Sigmoid colon (tissue), 7 donors: Measurements from ENCODE around the gene GALNT6. TPM values are rescaled to one million over a fixed set of nuclear protein-coding genes. Genes with fewer than 3 reads are reported as not detected.

Experiments
- DNase-seq: peaks from one replicate; pipeline ENCODE4 v3.0.0-alpha.2; 2019
- H3K27ac ChIP-seq, 4 donors: fragments of 200-600 bp; sonication (generic); one replicate each; pipeline ENCODE4 v1.5.1; 2016 to 2019; ENCODE audit warnings: mild to moderate bottlenecking in 1 of 4
- H3K27me3 ChIP-seq, 3 donors: fragments of 200-600 bp; sonication (generic); one replicate each; pipeline ENCODE4 v1.5.1; 2019; ENCODE audit warnings: mild to moderate bottlenecking in 1 of 3
- H3K36me3 ChIP-seq, 4 donors: fragments of 200-600 bp; sonication (generic); one replicate each; pipeline ENCODE4 v1.5.1; 2016 to 2019
- H3K4me1 ChIP-seq, 4 donors: fragments of 200-600 bp; sonication (generic); one replicate each; pipeline ENCODE4 v1.5.1; 2017 to 2019
- H3K4me3 ChIP-seq, 4 donors: fragments of 200-600 bp; sonication (generic); one replicate each; pipeline ENCODE4 v1.5.1; 2017 to 2019; ENCODE audit warnings: mild to moderate bottlenecking in 2 of 4, moderate library complexity in 1 of 4
- H3K9me3 ChIP-seq, 4 donors: fragments of 200-600 bp in 3 of 4; sonication (generic) in 3 of 4; one replicate each; pipeline versions ENCODE4 v1.5.1 to v1.6.1; 2013 to 2019
- EP300 ChIP-seq, 4 donors: sonication (generic); formaldehyde crosslinking; IDR thresholded peaks; one replicate each; pipeline ENCODE4 v1.6.1; 2017; ENCODE audit warnings: antibody characterized with exemption in 4 of 4
- POLR2A ChIP-seq, 2 donors: fragments of 450-650 bp; IDR thresholded peaks; one replicate each; pipeline ENCODE4 v1.6.1; 2016; ENCODE audit warnings: antibody characterized with exemption in 2 of 2, mild to moderate bottlenecking in 2 of 2, moderate library complexity in 2 of 2
- POLR2AphosphoS5 ChIP-seq, 4 donors: sonication (generic); formaldehyde crosslinking; IDR thresholded peaks; one replicate each; pipeline ENCODE4 v1.6.1; 2017; ENCODE audit warnings: antibody characterized with exemption in 4 of 4
- WGBS, 2 donors: extraction: QIAGEN DNeasy Blood & Tissue Kit; methylation state at CpG; one replicate each; pipeline ENCODE4 v1.1.7; 2013; 5-methylcytosine and 5-hydroxymethylcytosine counted together
- intact Hi-C: fragments of 100-400 bp; cut with DNase I; formaldehyde crosslinking; loops from one replicate; pipeline ENCODE4 v1.15.1; 2023
- polyA plus RNA-seq, 3 donors: library from polyadenylated mRNA; stranded (reverse); fragments of 200-250 nt; gene quantifications; one replicate each; pipeline ENCODE4 v1.2.3, GENCODE V29; 2013
- total RNA-seq, 4 donors: library from RNA; depleted of rRNA; stranded (reverse); fragments of >200 nt; gene quantifications; one replicate each; pipeline ENCODE4 v1.1.0, GENCODE V29; 2016
- TF ChIP-seq, protein P1 (sequence below), 4 experiments: fragments of 450-650 bp in 3 of 4; fragments of 200-600 bp in 1 of 4; IDR thresholded peaks; one replicate each; pipeline ENCODE4 v1.5.1; 2016 to 2019; ENCODE audit warnings: antibody characterized with exemption in 4 of 4, mild to moderate bottlenecking in 3 of 4, moderate library complexity in 2 of 4
- donor health status: healthy with polysubstance abuse.
- donor health status: Bipolar disorder and iron deficiency.
- donor health status: healthy.

GALNT6 gene
- total and polyA plus RNA-seq, 7 donors = 1.6 to 10.6 (median 6.6) TPM

GRCh38 chr12:51324953-51325352 is 66.3 kb downstream of the GALNT6 start:
- H3K4me1 ChIP-seq = no peaks in the 10 kb centered on the region
- DNase-seq = no peak
- no peaks in the 10 kb centered on the region for H3K36me3 ChIP-seq
- no peaks in the 10 kb centered on the region for H3K9me3 ChIP-seq
- 32 to 79% methylated on average over 4 of the region's 4 CpGs for WGBS, 2 donors
- intact Hi-C loops = no loop called here
- no peaks in the 10 kb centered on the region for H3K27me3 ChIP-seq
- no peak for TF ChIP-seq POLR2AphosphoS5 (IDR thresholded peaks at IDR 0.05)
- no peak for TF ChIP-seq EP300 (IDR thresholded peaks at IDR 0.05)
- TF ChIP-seq, protein P1, sequence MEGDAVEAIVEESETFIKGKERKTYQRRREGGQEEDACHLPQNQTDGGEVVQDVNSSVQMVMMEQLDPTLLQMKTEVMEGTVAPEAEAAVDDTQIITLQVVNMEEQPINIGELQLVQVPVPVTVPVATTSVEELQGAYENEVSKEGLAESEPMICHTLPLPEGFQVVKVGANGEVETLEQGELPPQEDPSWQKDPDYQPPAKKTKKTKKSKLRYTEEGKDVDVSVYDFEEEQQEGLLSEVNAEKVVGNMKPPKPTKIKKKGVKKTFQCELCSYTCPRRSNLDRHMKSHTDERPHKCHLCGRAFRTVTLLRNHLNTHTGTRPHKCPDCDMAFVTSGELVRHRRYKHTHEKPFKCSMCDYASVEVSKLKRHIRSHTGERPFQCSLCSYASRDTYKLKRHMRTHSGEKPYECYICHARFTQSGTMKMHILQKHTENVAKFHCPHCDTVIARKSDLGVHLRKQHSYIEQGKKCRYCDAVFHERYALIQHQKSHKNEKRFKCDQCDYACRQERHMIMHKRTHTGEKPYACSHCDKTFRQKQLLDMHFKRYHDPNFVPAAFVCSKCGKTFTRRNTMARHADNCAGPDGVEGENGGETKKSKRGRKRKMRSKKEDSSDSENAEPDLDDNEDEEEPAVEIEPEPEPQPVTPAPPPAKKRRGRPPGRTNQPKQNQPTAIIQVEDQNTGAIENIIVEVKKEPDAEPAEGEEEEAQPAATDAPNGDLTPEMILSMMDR (IDR thresholded peaks at IDR 0.05) = no peak
- TF ChIP-seq POLR2A (IDR thresholded peaks at IDR 0.05) = no peak
- no peak overlapping the region for H3K4me3 ChIP-seq
- H3K27ac ChIP-seq = no peak overlapping the region

- intact Hi-C loops = no loop called here
- WGBS, 2 donors = 73 to 83% methylated on average over 60 of the region's 60 CpGs
- H3K27me3 ChIP-seq = no peaks in the 10 kb centered on the region
- H3K27ac ChIP-seq = peak within 1 kb of the TSS; percentile 19 to 57 (median 45)
- no peaks in the 10 kb centered on the region for H3K9me3 ChIP-seq
- peak within 1 kb of the TSS in 3 of 4 donors; percentile 22 to 39 (median 24) for H3K4me3 ChIP-seq
- DNase-seq = no peak
- TF ChIP-seq POLR2A (IDR thresholded peaks at IDR 0.05) (no peak), EP300 (IDR thresholded peaks at IDR 0.05) (no peak), POLR2AphosphoS5 (IDR thresholded peaks at IDR 0.05) (no peak)
- TF ChIP-seq, protein P1 (IDR thresholded peaks at IDR 0.05) = no peak
- H3K4me1 ChIP-seq = no peaks in the 10 kb centered on the region
- H3K36me3 ChIP-seq = no peaks in the 10 kb centered on the region
These were observed 67.0 kb downstream of the GALNT6 start, which contains the start of gene BIN2 for GRCh38 chr12:51323966-51324895. TSS of gene BIN2 (minus strand) at chr12:51324174. CDS start at chr12:51324102, 72 bp downstream.

DNA sequence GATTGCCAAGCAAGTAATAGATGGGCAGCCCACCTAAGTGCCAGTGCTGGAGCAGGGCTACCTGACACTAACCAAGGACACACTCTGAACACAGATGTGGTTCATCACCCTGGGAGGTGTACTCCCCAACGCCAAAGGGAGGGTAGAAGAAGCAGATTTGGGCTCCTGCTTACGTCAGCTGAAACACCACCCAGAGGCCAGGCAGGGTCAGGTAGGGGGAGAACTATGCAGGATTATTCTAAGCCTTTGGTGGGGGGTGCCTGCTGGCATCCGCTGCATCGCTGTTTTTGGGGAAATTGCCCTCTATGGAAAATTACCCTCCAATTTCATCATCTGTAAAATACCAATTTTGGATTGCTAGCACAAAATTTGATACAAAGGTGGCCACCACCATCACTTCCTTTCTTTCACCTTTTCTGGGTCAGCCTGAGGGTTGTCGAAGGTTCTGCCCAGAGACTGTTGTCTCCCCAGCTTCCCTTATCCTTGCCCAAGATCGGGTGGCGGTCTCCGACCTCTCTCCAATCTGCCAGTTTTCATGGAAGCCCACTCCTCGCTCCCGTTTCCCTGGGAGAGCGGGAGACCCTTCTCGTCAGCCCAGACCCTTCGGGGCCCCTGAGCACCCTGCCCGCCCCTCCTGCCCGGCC is 67.8 kb downstream of the GALNT6 start:
- Histone ChIP-seq H3K4me1 (no peaks in the 10 kb centered on the region), H3K27ac (peak overlapping the region; percentile 19 to 57 (median 45)), H3K27me3 (no peaks in the 10 kb centered on the region), H3K36me3 (no peaks in the 10 kb centered on the region), H3K4me3 (peak overlapping the region in 3 of 4 donors; percentile 22 to 39 (median 24)), H3K9me3 (no peaks in the 10 kb centered on the region)
- 55 to 85% methylated on average over 15 of the region's 15 CpGs for WGBS, 2 donors
- intact Hi-C loops = no loop called here
- no peak for TF ChIP-seq POLR2A (IDR thresholded peaks at IDR 0.05)
- TF ChIP-seq EP300 (IDR thresholded peaks at IDR 0.05) = no peak
- TF ChIP-seq POLR2AphosphoS5 (IDR thresholded peaks at IDR 0.05) = no peak
- TF ChIP-seq, protein P1 (IDR thresholded peaks at IDR 0.05) = no peak
- DNase-seq = no peak

GRCh38 chr12:51322452-51322851 is 68.8 kb downstream of the GALNT6 start:
- Histone ChIP-seq H3K27me3 (no peaks in the 10 kb centered on the region), H3K27ac (no peak overlapping the region), H3K4me1 (no peaks in the 10 kb centered on the region), H3K4me3 (no peak overlapping the region), H3K9me3 (no peaks in the 10 kb centered on the region), H3K36me3 (no peaks in the 10 kb centered on the region)
- WGBS, 2 donors = 54 to 86% methylated on average over 5 of the region's 5 CpGs
- TF ChIP-seq, protein P1 (IDR thresholded peaks at IDR 0.05) = no peak
- TF ChIP-seq POLR2AphosphoS5 (IDR thresholded peaks at IDR 0.05) = no peak
- intact Hi-C loops = no loop called here
- DNase-seq = no peak
